CD4-positive, alpha-beta T cell (primary cell): ENCODE results near the gene SSMEM1. TPM values are rescaled to one million over a fixed set of nuclear protein-coding genes. Genes with fewer than 3 reads are reported as not detected.

ENCODE experiments used
- ATAC-seq: fragments of 200-7000 bp; cut with Tn5 transposase; one replicate; pipeline ENCODE4 v1.10.0; 2022; ENCODE audit warnings: mild to moderate bottlenecking; ENCODE audit not compliant: poor library complexity
- CTCF ChIA-PET: fragments of 350-600 bp; sonication (Branson Sonifier 250); formaldehyde crosslinking; loops from one replicate; lab custom pipeline; 2021; ENCODE audit warnings: antibody characterized with exemption, inconsistent platforms; lab: Charles Lee
- POLR2A ChIA-PET: fragments of 350-600 bp; sonication (Branson Sonifier 250); formaldehyde crosslinking; loops from one replicate; lab custom pipeline; 2021; ENCODE audit warnings: antibody characterized with exemption, inconsistent platforms; lab: Charles Lee
- DNase-seq, 14 experiments: peaks; one replicate each; pipeline ENCODE4 v3.0.0-alpha.2; 2013 to 2020; ENCODE audit warnings: mixed read lengths in 2 of 14
- H3K27ac ChIP-seq, 2 donors: one replicate each; pipeline versions ENCODE4 v1.5.1 to v1.7.0; 2013; ENCODE audit warnings: low read length in 2 of 2, low read depth in 1 of 2, mild to moderate bottlenecking in 1 of 2
- H3K27me3 ChIP-seq, 2 experiments: 1 replicate in 1 of 2; 2 replicates in 1 of 2; pipeline versions ENCODE4 v1.6.1 to v1.7.0; 2013; ENCODE audit warnings: low read length in 2 of 2, control low read depth in 1 of 2, mild to moderate bottlenecking in 1 of 2, moderate library complexity in 1 of 2; ENCODE audit not compliant: insufficient read depth in 2 of 2, control insufficient read depth in 1 of 2
- H3K36me3 ChIP-seq: one replicate; pipeline ENCODE4 v1.6.1; 2013; ENCODE audit warnings: low read length, control low read depth; ENCODE audit not compliant: insufficient read depth
- H3K4me1 ChIP-seq: one replicate; pipeline ENCODE4 v1.6.1; 2013; ENCODE audit warnings: low read length, control low read depth; ENCODE audit not compliant: insufficient read depth
- H3K4me3 ChIP-seq: one replicate; pipeline ENCODE4 v1.5.1; 2013; ENCODE audit warnings: mild to moderate bottlenecking, low read length, moderate library complexity
- H3K9me3 ChIP-seq, 2 experiments: 1 replicate in 1 of 2; 2 replicates in 1 of 2; pipeline versions ENCODE4 v1.6.1 to v1.7.0; 2013; ENCODE audit warnings: low read length in 2 of 2, mild to moderate bottlenecking in 2 of 2, control low read depth in 1 of 2, moderate library complexity in 1 of 2; ENCODE audit not compliant: control insufficient read depth in 1 of 2, insufficient read depth in 1 of 2
- H3K27ac Mint-ChIP-seq: one replicate; pipeline ENCODE4 v1.8.0; 2020; ENCODE audit warnings: mixed read lengths
- H3K27me3 Mint-ChIP-seq: one replicate; pipeline ENCODE4 v1.8.0; 2021; ENCODE audit warnings: mixed read lengths
- H3K36me3 Mint-ChIP-seq: one replicate; pipeline ENCODE4 v1.8.0; 2021; ENCODE audit warnings: low read depth, mixed read lengths
- H3K4me1 Mint-ChIP-seq: one replicate; pipeline ENCODE4 v1.8.0; 2021; ENCODE audit warnings: low read depth, mixed read lengths
- H3K4me3 Mint-ChIP-seq: one replicate; pipeline ENCODE4 v1.8.0; 2020; ENCODE audit warnings: mild to moderate bottlenecking, mixed read lengths
- H3K9me3 Mint-ChIP-seq: one replicate; pipeline ENCODE4 v1.8.0; 2020; ENCODE audit warnings: mixed read lengths
- intact Hi-C, 2 experiments: fragments of 100-400 bp; cut with DNase I in 1 of 2; cut with micrococcal nuclease in 1 of 2; formaldehyde crosslinking; loops; one replicate each; pipeline versions ENCODE4 v1.15.1 to v1.9.0; 2023 to 2025; cut with DNase I, micrococcal nuclease
- total RNA-seq, 174 experiments: library from RNA in 2 of 174; stranded (reverse) in 2 of 174; gene quantifications; one replicate each; pipeline ENCODE4 v1.2.3 and lab custom pipeline; 2021 to 2026
- TF ChIP-seq, protein P1 (sequence below): fragments of 200-600 bp; IDR thresholded peaks from one replicate; pipeline ENCODE4 v1.8.0; 2022; ENCODE audit warnings: antibody characterized with exemption, mild to moderate bottlenecking

The SSMEM1 gene
- total RNA-seq, 2 experiments from 2014 or later: not detected

DNA sequence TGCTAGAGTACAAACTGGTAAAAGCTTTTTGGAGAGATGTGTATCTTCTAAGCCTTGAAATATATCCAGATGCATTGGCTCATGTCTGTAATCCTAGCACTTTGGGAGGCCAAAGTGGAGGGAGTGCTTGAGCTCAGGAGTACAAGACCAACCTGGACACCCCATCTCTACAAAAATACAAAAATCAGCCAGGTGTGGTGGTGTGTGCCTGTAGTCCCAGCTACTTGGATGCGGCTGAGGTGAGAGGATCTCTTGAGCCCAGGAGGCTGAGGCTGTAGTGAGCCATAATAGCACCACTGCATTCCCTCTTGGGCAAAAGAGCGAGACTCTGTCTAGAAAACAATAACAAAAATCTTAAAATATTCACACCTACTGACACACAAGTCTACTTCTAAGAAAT is 28.0 kb upstream of the SSMEM1 start:
- no peak for DNase-seq
- Mint-ChIP-seq H3K4me1 (no peaks in the 10 kb centered on the region), H3K36me3 (peaks cover 85% of the 10 kb centered on the region), H3K27me3 (no peaks in the 10 kb centered on the region), H3K9me3 (no peaks in the 10 kb centered on the region), H3K27ac (no peak overlapping the region), H3K4me3 (no peak overlapping the region)
- ChIA-PET CTCF (no interaction called here), POLR2A (no interaction called here)
- no peak overlapping the region for H3K27ac ChIP-seq
- H3K4me1 ChIP-seq: no peaks in the 10 kb centered on the region
- no peak overlapping the region for H3K4me3 ChIP-seq
- H3K27me3 ChIP-seq: no peaks in the 10 kb centered on the region
- TF ChIP-seq, protein P1, sequence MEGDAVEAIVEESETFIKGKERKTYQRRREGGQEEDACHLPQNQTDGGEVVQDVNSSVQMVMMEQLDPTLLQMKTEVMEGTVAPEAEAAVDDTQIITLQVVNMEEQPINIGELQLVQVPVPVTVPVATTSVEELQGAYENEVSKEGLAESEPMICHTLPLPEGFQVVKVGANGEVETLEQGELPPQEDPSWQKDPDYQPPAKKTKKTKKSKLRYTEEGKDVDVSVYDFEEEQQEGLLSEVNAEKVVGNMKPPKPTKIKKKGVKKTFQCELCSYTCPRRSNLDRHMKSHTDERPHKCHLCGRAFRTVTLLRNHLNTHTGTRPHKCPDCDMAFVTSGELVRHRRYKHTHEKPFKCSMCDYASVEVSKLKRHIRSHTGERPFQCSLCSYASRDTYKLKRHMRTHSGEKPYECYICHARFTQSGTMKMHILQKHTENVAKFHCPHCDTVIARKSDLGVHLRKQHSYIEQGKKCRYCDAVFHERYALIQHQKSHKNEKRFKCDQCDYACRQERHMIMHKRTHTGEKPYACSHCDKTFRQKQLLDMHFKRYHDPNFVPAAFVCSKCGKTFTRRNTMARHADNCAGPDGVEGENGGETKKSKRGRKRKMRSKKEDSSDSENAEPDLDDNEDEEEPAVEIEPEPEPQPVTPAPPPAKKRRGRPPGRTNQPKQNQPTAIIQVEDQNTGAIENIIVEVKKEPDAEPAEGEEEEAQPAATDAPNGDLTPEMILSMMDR: no peak
- intact Hi-C loops: no loop called here
- H3K9me3 ChIP-seq: no peaks in the 10 kb centered on the region
- no peak for ATAC-seq
- H3K36me3 ChIP-seq: peaks cover 58% of the 10 kb centered on the region

DNA sequence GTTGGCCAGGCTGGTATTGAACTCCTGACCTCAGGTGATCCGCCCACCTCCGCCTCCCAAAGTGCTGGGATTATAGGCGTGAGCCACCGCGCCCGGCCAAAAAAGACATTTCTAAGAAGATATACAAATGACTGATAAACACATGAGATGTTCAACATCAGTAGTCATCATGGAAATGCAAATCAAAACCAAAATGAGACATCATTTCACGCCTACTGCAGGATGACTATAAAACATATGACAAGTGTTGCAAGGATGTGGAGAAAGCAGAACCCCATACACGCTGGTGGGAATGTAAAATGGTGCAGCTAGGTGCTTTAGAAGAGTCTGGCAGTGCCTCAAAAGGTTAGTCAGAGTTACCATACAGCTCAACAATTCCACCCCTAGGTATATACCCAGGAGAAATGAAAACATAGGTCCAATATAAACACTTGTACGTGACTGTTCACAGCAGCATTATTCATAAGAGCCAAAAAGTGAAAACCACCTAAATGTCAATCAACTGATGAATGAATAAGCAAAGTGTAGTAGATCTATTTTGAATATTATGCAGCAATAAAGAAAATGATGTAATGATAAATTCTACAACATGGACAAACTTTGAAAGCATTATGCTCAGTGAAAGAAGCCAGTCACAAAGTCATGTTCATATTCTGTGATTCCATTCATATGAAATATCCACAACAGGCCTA is 26.9 kb upstream of the SSMEM1 start:
- Histone ChIP-seq H3K36me3 (peaks cover 62% of the 10 kb centered on the region), H3K4me1 (no peaks in the 10 kb centered on the region), H3K9me3 (no peaks in the 10 kb centered on the region), H3K27ac (no peak overlapping the region), H3K27me3 (no peaks in the 10 kb centered on the region), H3K4me3 (no peak overlapping the region)
- Mint-ChIP-seq H3K27ac (no peak overlapping the region), H3K4me1 (peaks cover 3% of the 10 kb centered on the region), H3K9me3 (no peaks in the 10 kb centered on the region), H3K4me3 (no peak overlapping the region), H3K27me3 (no peaks in the 10 kb centered on the region), H3K36me3 (peaks cover 84% of the 10 kb centered on the region)
- TF ChIP-seq, protein P1: no peak
- ChIA-PET CTCF (no interaction called here), POLR2A (interaction anchor here (1.3 kb wide), 1 partner anchor 25 kb away, joined by 3 read pairs; the partner anchor contains the start of gene TMEM209)
- intact Hi-C loops: no loop called here
- no peak for DNase-seq
- no peak for ATAC-seq

DNA sequence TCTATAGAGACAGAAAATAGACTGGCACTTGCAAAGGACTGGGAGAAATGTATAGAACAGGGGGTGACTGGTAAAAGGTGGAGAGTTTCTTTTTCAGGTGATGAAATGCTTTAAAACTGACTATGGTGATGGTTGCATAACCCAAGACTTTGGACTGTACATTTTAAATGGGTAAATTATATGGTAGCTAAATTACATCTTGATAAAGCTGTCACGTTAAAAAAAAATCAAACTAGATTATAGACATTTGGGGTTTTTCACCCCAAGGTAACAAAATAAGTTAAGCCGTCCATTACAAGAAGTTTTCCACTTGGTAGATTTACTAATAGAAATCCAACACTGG is 26.4 kb upstream of the SSMEM1 start:
- Histone ChIP-seq H3K4me1 (no peaks in the 10 kb centered on the region), H3K4me3 (no peak overlapping the region), H3K27me3 (no peaks in the 10 kb centered on the region), H3K9me3 (no peaks in the 10 kb centered on the region), H3K27ac (no peak overlapping the region), H3K36me3 (peaks cover 63% of the 10 kb centered on the region)
- H3K27me3 Mint-ChIP-seq: no peaks in the 10 kb centered on the region
- H3K4me3 Mint-ChIP-seq: no peak overlapping the region
- TF ChIP-seq, protein P1: no peak
- no peaks in the 10 kb centered on the region for H3K9me3 Mint-ChIP-seq
- no peak overlapping the region for H3K27ac Mint-ChIP-seq
- ATAC-seq (no peak), DNase-seq (no peak)
- intact Hi-C loops: no loop called here
- peaks cover 85% of the 10 kb centered on the region for H3K36me3 Mint-ChIP-seq
- peaks cover 3% of the 10 kb centered on the region for H3K4me1 Mint-ChIP-seq
- ChIA-PET POLR2A (interaction anchor here (0.5 to 1.3 kb wide), 2 partner anchors 24 to 239 kb away, joined by 3 read pairs; partner anchors contain the start of gene TMEM209), CTCF (no interaction called here)
